WTC11 (cell line): ENCODE results near the gene ZNRF1. TPM values are rescaled to one million over a fixed set of nuclear protein-coding genes. Genes with fewer than 3 reads are reported as not detected.

Source experiments
- ATAC-seq: fragments of 200-7000 bp; cut with Tn5 transposase; 2 replicates; pipeline ENCODE4 v1.10.0; 2021; ENCODE audit warnings: mild to moderate bottlenecking, moderate library complexity
- CTCF ChIA-PET: fragments of 300-600 bp; sonication (Branson Sonifier 250); formaldehyde crosslinking; loops from one replicate; lab custom pipeline; 2021; ENCODE audit warnings: antibody characterized with exemption; lab: Charles Lee
- POLR2A ChIA-PET: fragments of 350-600 bp; sonication (Branson Sonifier 250); formaldehyde crosslinking; loops from one replicate; lab custom pipeline; 2021; ENCODE audit warnings: antibody characterized with exemption; lab: Charles Lee
- DNase-seq: peaks from one replicate; pipeline ENCODE4 v3.0.0; 2021; ENCODE audit warnings: low spot score
- H3K27ac Mint-ChIP-seq: 2 replicates; pipeline ENCODE4 v1.8.0; 2021; ENCODE audit warnings: mixed read lengths
- H3K27me3 Mint-ChIP-seq: 2 replicates; pipeline ENCODE4 v1.8.0; 2021; ENCODE audit warnings: low read depth, mild to moderate bottlenecking, moderate library complexity, mixed read lengths
- H3K36me3 Mint-ChIP-seq: 2 replicates; pipeline ENCODE4 v1.8.0; 2021; ENCODE audit warnings: mixed read lengths
- H3K4me1 Mint-ChIP-seq: 2 replicates; pipeline ENCODE4 v1.8.0; 2022; ENCODE audit warnings: mixed read lengths
- H3K4me3 Mint-ChIP-seq: 2 replicates; pipeline ENCODE4 v1.8.0; 2021; ENCODE audit warnings: mild to moderate bottlenecking, moderate library complexity, mixed read lengths
- H3K9me3 Mint-ChIP-seq: 2 replicates; pipeline ENCODE4 v1.8.0; 2021; ENCODE audit warnings: mixed read lengths
- FOXP1 ChIP-seq: sonication (generic); formaldehyde crosslinking; IDR thresholded peaks from 2 replicates; pipeline ENCODE4 v1.8.0; 2022; ENCODE audit warnings: missing genetic modification reagents, mild to moderate bottlenecking, moderate library complexity, borderline replicate concordance
- GABPB1 ChIP-seq: sonication (generic); formaldehyde crosslinking; IDR thresholded peaks from 2 replicates; pipeline ENCODE4 v1.8.1; 2023; ENCODE audit warnings: mild to moderate bottlenecking, missing genetic modification reagents
- MAX ChIP-seq: sonication (generic); formaldehyde crosslinking; IDR thresholded peaks from 2 replicates; pipeline ENCODE4 v1.8.0; 2022; ENCODE audit warnings: mild to moderate bottlenecking, missing genetic modification reagents
- MLX ChIP-seq: sonication (generic); formaldehyde crosslinking; IDR thresholded peaks from 2 replicates; pipeline ENCODE4 v1.8.1; 2023; ENCODE audit warnings: mild to moderate bottlenecking, missing genetic modification reagents, moderate library complexity
- NR3C1 ChIP-seq: sonication (generic); formaldehyde crosslinking; conservative IDR thresholded peaks from 2 replicates; pipeline ENCODE4 v1.8.1; 2023; ENCODE audit warnings: low read depth, mild to moderate bottlenecking, missing genetic modification reagents
- SMAD3 ChIP-seq: sonication (generic); formaldehyde crosslinking; IDR thresholded peaks from 2 replicates; pipeline ENCODE4 v1.8.0; 2022; ENCODE audit warnings: missing genetic modification reagents, mild to moderate bottlenecking, borderline replicate concordance
- STAT6 ChIP-seq: sonication (generic); formaldehyde crosslinking; conservative IDR thresholded peaks from 2 replicates; pipeline ENCODE4 v1.8.1; 2023; ENCODE audit warnings: mild to moderate bottlenecking, low read depth, missing genetic modification reagents, moderate library complexity
- TP53 ChIP-seq: sonication (generic); formaldehyde crosslinking; IDR thresholded peaks from 2 replicates; pipeline ENCODE4 v1.8.1; 2023; ENCODE audit warnings: mild to moderate bottlenecking, missing genetic modification reagents
- USF2 ChIP-seq: sonication (generic); formaldehyde crosslinking; IDR thresholded peaks from 2 replicates; pipeline ENCODE4 v1.8.1; 2023; ENCODE audit warnings: mild to moderate bottlenecking, missing genetic modification reagents, moderate library complexity
- ZNF281 ChIP-seq: sonication (generic); formaldehyde crosslinking; IDR thresholded peaks from 2 replicates; pipeline ENCODE4 v1.8.0; 2023; ENCODE audit warnings: mild to moderate bottlenecking, missing genetic modification reagents
- ZNF425 ChIP-seq: fragments of 250-450 bp; sonication (Bioruptor Pico); conservative IDR thresholded peaks from 2 replicates; pipeline ENCODE4 v1.9.0; 2021; ENCODE audit warnings: mild to moderate bottlenecking
- total RNA-seq: library from RNA; stranded (reverse); gene quantifications from 3 replicates; pipeline ENCODE4 v1.2.3, GENCODE V29; 2021
- TF ChIP-seq, protein P1 (sequence below): sonication (generic); formaldehyde crosslinking; IDR thresholded peaks from 2 replicates; pipeline ENCODE4 v1.8.1; 2022; ENCODE audit warnings: low read depth, mild to moderate bottlenecking, moderate library complexity, missing genetic modification reagents, borderline replicate concordance

ZNRF1 gene
- total RNA-seq, 1 experiment from 2014 or later: 47.6 TPM

- no peak for TF ChIP-seq STAT6 (CRISPR knock-in tag)
- TF ChIP-seq ZNF425 (CRISPR knock-in tag): no peak
- TF ChIP-seq GABPB1 (CRISPR knock-in tag): no peak
- no peak for TF ChIP-seq NR3C1 (CRISPR knock-in tag)
Observed at GRCh38 chr16:75039941-75040340, 41.1 kb downstream of the ZNRF1 start (continued).

DNA sequence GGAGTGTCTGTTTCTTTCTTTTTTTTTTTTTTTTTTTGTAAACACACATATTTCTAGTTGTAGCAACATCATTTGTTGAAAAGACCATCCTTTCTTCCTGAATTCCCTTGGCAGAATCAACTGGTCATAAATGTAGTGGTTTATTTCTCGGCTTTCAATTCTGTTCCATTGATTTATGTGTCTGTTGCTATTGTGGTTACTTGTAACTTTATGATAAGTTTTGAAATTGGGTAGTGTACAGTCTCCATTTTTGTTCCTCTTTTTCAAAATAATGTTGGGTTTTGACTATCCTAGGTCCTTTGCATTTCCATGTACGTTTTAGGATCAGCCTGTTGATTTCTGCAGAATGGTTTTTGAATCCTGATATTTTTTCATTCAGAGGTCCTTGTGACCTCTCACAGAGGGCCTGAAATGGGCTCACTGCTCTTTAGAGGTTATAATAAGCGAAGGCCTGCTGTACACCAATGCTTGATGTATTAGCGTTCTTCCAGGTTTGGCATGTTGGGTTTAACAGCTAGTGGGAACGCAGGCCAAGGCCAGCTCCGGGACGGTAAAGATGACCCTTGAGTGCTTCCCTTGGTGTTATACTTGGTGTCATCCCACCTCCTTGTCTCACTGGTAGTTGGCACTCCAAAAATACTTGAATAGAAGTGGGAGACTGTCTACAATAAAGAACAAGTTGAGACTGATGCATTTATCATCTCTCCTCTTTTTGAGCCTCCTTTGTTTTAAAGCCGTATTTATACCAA, 43.8 kb downstream of the ZNRF1 start:
- Mint-ChIP-seq H3K27ac (peak overlapping the region; percentile 3; the same call in 1 of the 2 replicates), H3K36me3 (peaks cover 13% of the 10 kb centered on the region), H3K9me3 (peaks cover 8% of the 10 kb centered on the region)
- CTCF ChIA-PET: interaction anchor here (1.0 to 1.1 kb wide), 3 partner anchors 20 to 69 kb away, joined by 3 to 4 read pairs (median 3); no protein-coding TSS in a partner anchor
- no peak for TF ChIP-seq MLX (CRISPR knock-in tag)
- no peak for TF ChIP-seq USF2 (CRISPR knock-in tag)
- no peak for TF ChIP-seq SMAD3 (CRISPR knock-in tag)
- TF ChIP-seq ZNF281 (CRISPR knock-in tag): no peak
- no peak for TF ChIP-seq FOXP1 (CRISPR knock-in tag)
- TF ChIP-seq, all 79 proteins: peak for 0
- no peak overlapping the region for H3K4me3 Mint-ChIP-seq
- H3K4me1 Mint-ChIP-seq: peaks cover 9% of the 10 kb centered on the region
- POLR2A ChIA-PET: no interaction called here
- ATAC-seq (no peak), DNase-seq (no peak)
- no peaks in the 10 kb centered on the region for H3K27me3 Mint-ChIP-seq

- Mint-ChIP-seq H3K4me1 (peaks cover 9% of the 10 kb centered on the region), H3K36me3 (peaks cover 6% of the 10 kb centered on the region), H3K27me3 (no peaks in the 10 kb centered on the region), H3K9me3 (peaks cover under 1% of the 10 kb centered on the region), H3K4me3 (no peak overlapping the region), H3K27ac (no peak overlapping the region)
- TF ChIP-seq MAX (no peak), TP53 (CRISPR knock-in tag) (no peak)
- TF ChIP-seq, protein P1, sequence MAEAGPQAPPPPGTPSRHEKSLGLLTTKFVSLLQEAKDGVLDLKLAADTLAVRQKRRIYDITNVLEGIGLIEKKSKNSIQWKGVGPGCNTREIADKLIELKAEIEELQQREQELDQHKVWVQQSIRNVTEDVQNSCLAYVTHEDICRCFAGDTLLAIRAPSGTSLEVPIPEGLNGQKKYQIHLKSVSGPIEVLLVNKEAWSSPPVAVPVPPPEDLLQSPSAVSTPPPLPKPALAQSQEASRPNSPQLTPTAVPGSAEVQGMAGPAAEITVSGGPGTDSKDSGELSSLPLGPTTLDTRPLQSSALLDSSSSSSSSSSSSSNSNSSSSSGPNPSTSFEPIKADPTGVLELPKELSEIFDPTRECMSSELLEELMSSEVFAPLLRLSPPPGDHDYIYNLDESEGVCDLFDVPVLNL (CRISPR knock-in tag): no peak
- ChIA-PET CTCF (interaction anchor here (0.9 to 1.2 kb wide), 5 partner anchors 19 to 68 kb away, joined by 3 to 4 read pairs (median 3); no protein-coding TSS in a partner anchor), POLR2A (no interaction called here)
- no peak for DNase-seq
- ATAC-seq: no peak
Observed at GRCh38 chr16:75043175-75043895, 44.5 kb downstream of the ZNRF1 start.
